NT2/D1 (cell line): ENCODE results near the gene ZNF83.
"Not testable (repeated sequence)": the region's sequence is repeated elsewhere in the genome, so short reads cannot be mapped to it uniquely, and the experiment has no call there.

ENCODE experiments used
- DNase-seq: peaks from one replicate; pipeline ENCODE4 v3.0.0-alpha.2; 2011; ENCODE audit warnings: low read depth, low spot score
- H3K27me3 ChIP-seq: 2 replicates; pipeline ENCODE4 v1.6.0; 2011; ENCODE audit warnings: mild to moderate bottlenecking; ENCODE audit not compliant: insufficient read length, insufficient read depth
- H3K36me3 ChIP-seq: 2 replicates; pipeline ENCODE4 v1.6.1; 2011; ENCODE audit warnings: mild to moderate bottlenecking, low read length, mixed read lengths; ENCODE audit not compliant: insufficient read depth, insufficient read length
- H3K4me1 ChIP-seq: 2 replicates; pipeline ENCODE4 v1.5.1; 2011; ENCODE audit not compliant: insufficient read depth, insufficient read length
- H3K4me3 ChIP-seq: 2 replicates; pipeline ENCODE4 v1.5.1; 2011; ENCODE audit warnings: low read depth; ENCODE audit not compliant: insufficient read length
- H3K9ac ChIP-seq: 2 replicates; pipeline ENCODE4 v1.6.0; 2011; ENCODE audit warnings: low read depth; ENCODE audit not compliant: insufficient read length
- H3K9me3 ChIP-seq: 2 replicates; pipeline ENCODE4 v1.5.1; 2011; ENCODE audit warnings: mild to moderate bottlenecking, low read length; ENCODE audit not compliant: insufficient read depth
- SUZ12 ChIP-seq: IDR thresholded peaks from 2 replicates; pipeline ENCODE4 v1.6.1; 2011; ENCODE audit not compliant: insufficient read length, insufficient read depth; ENCODE audit errors: extremely low read depth
- YY1 ChIP-seq: IDR thresholded peaks from 2 replicates; pipeline ENCODE4 v1.6.1; 2011; ENCODE audit not compliant: insufficient read length, insufficient read depth
- ZNF274 ChIP-seq: IDR thresholded peaks from 2 replicates; pipeline ENCODE4 v1.6.1; 2011; ENCODE audit warnings: mild to moderate bottlenecking, low read depth, low read length

ZNF83 gene

DNA sequence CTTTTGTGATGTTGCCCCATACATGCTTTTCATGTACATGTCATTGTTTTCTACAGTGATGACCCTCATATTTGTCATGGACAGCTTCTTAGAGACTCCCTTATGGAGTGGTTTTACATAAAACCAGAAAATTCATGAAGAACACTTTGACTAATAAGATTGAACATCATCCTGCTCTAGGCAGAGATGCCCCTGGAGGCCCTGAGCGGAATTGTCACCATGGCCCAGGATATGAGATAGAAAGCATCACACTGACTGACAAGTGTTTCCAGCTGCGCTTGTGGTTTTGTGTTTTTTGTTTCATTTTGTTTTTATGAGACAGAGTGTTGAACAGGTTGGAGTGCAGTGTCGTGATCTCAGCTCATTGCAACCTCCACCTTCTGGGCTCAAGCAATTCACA, 45.9 kb downstream of the ZNF83 start:
- peaks cover 13% of the 10 kb centered on the region for H3K9me3 ChIP-seq
- no peak for DNase-seq
- TF ChIP-seq SUZ12 (no peak), YY1 (no peak), ZNF274 (no peak)

DNA sequence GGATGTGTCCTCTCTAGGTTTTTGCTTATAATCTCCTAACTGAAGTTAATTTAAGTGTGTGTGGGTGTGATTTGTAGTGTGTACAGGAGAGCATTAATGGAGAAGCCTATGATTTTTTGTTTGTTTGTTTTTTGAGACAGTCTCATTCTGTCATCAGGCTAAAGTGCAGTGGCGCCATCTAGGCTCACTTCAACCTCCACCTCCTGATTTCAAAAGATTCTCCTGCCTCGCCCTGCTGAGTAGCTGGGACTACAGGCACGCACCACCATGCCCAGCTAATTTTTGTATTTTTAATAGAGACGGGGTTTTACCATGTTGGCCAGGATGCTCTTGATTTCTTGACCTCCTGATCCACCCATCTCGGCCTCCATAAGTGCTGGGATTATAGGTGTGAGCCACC, 47.4 kb downstream of the ZNF83 start:
- peak; percentile 13 for DNase-seq
- H3K9ac ChIP-seq: no peak overlapping the region
- H3K4me3 ChIP-seq: no peak overlapping the region
- peaks cover 6% of the 10 kb centered on the region; the same call in 1 of the 2 replicates for H3K9me3 ChIP-seq
- peaks cover 31% of the 10 kb centered on the region for H3K36me3 ChIP-seq
- TF ChIP-seq SUZ12 (no peak), ZNF274 (no peak), YY1 (no peak)
- no peaks in the 10 kb centered on the region for H3K4me1 ChIP-seq
- no peaks in the 10 kb centered on the region for H3K27me3 ChIP-seq

More for the DNA sequence above, 45.9 kb downstream of the ZNF83 start:
- Histone ChIP-seq H3K4me1 (no peaks in the 10 kb centered on the region), H3K27me3 (no peaks in the 10 kb centered on the region), H3K36me3 (peaks cover 35% of the 10 kb centered on the region), H3K9ac (no peak overlapping the region), H3K4me3 (no peak overlapping the region)

DNA sequence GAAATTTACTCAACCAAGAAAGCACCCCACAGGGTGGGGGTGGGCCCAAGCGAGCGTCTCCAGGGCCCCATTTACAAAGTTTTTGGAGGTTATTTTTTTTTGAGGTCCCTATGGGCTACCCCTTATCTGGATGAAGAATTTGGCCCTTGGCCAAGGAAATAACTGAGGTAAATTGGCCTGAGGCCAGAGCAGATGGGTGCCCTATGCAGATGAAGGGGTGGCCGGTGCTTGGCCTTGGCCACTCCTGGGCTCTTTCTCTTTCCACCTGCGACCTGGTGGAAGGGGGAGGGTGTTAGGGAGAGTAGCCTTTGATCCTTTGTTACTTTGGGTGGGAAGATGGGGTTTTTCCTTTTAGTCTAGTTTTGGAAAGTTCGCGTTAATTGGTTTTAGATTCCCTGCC, 52.6 kb downstream of the ZNF83 start:
- Histone ChIP-seq H3K36me3 (peaks cover 53% of the 10 kb centered on the region), H3K9ac (no peak overlapping the region), H3K9me3 (peaks cover 16% of the 10 kb centered on the region), H3K27me3 (no peaks in the 10 kb centered on the region), H3K4me1 (no peaks in the 10 kb centered on the region), H3K4me3 (no peak overlapping the region)
- TF ChIP-seq YY1 (no peak), SUZ12 (no peak), ZNF274 (no peak)
- no peak for DNase-seq

DNA sequence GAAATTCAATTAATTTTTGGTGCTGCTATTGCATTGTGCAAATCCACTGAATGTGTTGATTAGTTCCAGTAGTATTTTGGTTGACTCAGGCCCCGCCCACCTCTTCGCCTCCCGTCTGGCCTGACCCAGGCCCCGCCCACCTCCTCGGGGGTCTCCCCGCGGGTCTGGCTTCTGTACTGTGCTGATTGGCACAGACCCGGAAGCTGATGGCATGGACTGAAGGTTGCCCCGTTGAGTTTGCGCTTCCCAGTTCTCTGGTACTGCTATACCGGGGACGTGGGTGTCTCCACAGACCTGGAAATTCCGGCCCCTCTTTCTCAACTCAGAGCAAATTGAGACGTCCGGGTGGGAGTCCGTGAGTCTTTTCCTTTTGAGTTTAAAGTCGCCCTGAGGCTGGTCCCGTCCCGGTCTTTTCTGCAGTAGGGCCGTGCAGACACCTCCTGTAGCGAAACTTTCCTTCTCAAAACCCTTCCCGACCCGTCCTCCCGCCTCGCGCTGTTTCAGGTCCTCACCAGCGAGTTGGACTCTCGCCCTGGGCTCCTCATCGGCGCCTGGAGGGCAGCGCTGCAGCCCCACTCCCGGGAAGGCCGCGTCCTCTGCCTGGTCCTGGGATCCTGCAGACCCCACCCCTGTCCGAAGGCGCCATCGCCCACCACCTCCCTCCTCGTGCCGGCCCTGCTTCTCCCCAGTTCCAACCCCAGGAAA, 53.3 kb downstream of the ZNF83 start:
- no peak for DNase-seq
- H3K9me3 ChIP-seq: peaks cover 16% of the 10 kb centered on the region
- H3K36me3 ChIP-seq: peaks cover 56% of the 10 kb centered on the region
- H3K27me3 ChIP-seq: no peaks in the 10 kb centered on the region
- no peak overlapping the region for H3K4me3 ChIP-seq
- no peak overlapping the region for H3K9ac ChIP-seq
- TF ChIP-seq SUZ12: no peak
- TF ChIP-seq YY1: no peak
- TF ChIP-seq ZNF274: no peak
- H3K4me1 ChIP-seq: no peaks in the 10 kb centered on the region

DNA sequence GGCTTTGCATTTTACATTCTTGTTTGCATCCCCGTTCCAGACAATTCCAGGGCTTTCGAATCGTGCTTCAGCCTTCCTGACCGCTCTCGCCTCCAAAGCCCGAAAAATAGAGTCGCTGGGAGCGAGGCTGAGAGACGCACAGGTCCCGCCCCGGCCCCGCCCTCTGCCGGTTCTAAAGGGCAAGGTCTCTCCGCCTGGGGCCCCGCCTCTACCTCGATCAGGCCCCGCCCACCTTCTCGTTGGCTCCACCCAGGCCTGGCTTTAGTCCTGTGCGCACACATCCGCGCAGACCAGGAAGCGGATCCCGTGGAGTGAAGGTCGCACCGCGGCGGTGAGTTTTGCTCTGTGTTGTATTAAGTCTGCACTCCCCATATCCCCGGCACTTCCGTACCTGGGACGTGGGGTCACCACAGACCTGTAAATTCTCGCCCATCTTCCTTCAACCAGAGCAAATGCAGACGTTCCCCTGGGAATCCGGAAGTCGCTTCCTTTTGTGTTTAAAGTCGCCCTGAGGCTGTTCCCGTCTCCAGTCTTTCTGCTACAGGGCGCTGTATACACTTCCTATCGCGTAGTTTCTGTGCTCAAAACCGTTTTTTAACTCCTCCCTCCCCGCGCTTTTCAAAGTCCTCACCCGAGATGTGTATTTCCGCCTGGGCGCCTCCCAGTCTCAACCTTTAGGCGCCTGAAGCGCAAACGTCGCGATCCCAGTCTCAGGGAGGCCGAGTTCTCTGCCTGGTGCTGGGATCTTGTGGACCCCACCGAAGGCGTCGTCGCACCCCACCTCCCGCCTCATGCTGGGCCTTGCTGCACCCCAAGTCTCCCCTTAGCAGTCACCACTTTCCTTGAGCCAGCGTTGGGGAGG, 67.9 kb downstream of the ZNF83 start, which contains the start of gene ZNF701:
Gene ZNF701 (plus strand): TSS at position 288 of the 862 bp plus-strand sequence. CDS start 3,861 bp downstream, outside the sequence.
- no peak for TF ChIP-seq ZNF274
- no peak for TF ChIP-seq SUZ12
- TF ChIP-seq YY1: no peak
- Histone ChIP-seq H3K36me3 (peaks cover 19% of the 10 kb centered on the region), H3K9ac (peak within 1 kb of the TSS; percentile 86), H3K4me1 (no peaks in the 10 kb centered on the region), H3K27me3 (no peaks in the 10 kb centered on the region), H3K4me3 (peak within 1 kb of the TSS; percentile 68), H3K9me3 (no peaks in the 10 kb centered on the region)
- DNase-seq: peak; percentile 75

DNA sequence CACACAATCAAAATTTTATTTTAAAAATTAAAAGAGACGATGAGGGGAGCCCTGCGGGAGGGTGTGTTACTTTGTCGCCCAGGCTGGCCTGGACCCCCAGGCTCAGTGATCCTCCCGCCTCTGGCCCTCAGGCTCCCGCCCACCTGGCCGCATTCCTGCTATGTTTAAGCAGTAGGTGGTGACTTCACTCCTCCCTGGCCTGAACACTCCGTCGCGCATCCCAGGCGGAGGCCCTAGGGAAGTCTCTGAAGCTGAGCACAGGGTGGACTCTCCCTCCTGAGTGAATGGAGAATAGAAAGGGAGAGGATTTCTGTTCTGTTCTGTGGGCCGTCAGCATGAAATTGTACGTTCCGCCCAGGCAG, 68.5 kb downstream of the ZNF83 start:
- H3K4me1 ChIP-seq, H3K27me3 ChIP-seq, H3K9me3 ChIP-seq, H3K4me3 ChIP-seq: not testable (repeated sequence)
- DNase-seq: peak; percentile 60
- Histone ChIP-seq H3K36me3 (peaks cover 19% of the 10 kb centered on the region), H3K9ac (peak overlapping the region; percentile 72)

DNA sequence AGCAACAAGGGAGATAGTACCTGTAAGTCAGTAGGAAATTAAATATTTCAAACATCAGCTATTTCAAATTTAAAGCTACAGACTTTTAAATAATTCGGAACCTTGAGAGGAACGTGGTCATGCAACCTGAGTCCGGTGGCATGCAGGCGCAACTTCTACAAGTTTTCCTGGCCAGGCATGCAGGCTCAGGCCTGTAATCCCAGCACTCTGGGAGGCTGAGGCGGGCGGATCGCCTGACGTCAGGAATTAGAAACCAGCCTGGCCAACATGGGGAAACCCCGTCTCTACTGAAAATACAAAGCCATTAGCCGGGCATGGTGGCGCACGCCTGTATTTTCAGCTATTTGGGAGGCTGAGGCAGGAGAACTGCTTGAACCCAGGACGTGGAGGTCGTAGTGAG, 70.2 kb downstream of the ZNF83 start:
- no peaks in the 10 kb centered on the region for H3K4me1 ChIP-seq
- no peak overlapping the region for H3K4me3 ChIP-seq
- no peak overlapping the region for H3K9ac ChIP-seq
- H3K9me3 ChIP-seq: no peaks in the 10 kb centered on the region
- DNase-seq: no peak
- no peaks in the 10 kb centered on the region for H3K27me3 ChIP-seq
- TF ChIP-seq SUZ12 (no peak), ZNF274 (no peak), YY1 (no peak)
- H3K36me3 ChIP-seq: peaks cover 13% of the 10 kb centered on the region
